ENCODE measurements around the gene NUDT3. TPM values are rescaled to one million over a fixed set of nuclear protein-coding genes. Genes with fewer than 3 reads are reported as not detected.

The NUDT3 gene
- total RNA-seq, 1 experiment from 2014 or later: 48.4 TPM

DNA sequence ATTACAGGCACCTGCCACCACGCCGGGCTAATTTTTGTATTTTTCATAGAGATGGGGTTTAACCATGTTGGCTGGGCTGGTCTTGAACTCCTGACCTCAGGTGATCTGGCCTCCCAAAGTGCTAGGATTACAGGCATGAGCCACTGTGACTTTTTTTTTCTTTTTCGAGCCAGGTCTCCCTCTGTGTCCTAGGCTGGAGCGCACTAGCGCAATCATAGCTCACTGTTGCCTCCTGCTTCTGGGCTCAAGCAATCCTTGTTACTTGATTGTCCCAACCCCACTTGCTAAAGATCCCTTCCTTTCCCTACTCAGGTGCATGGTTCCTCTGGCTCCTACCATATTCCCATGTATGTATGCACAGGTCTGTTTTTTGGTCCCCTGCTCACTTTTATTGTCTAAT is 116.3 kb downstream of the NUDT3 start:
- TF ChIP-seq, protein P1, sequence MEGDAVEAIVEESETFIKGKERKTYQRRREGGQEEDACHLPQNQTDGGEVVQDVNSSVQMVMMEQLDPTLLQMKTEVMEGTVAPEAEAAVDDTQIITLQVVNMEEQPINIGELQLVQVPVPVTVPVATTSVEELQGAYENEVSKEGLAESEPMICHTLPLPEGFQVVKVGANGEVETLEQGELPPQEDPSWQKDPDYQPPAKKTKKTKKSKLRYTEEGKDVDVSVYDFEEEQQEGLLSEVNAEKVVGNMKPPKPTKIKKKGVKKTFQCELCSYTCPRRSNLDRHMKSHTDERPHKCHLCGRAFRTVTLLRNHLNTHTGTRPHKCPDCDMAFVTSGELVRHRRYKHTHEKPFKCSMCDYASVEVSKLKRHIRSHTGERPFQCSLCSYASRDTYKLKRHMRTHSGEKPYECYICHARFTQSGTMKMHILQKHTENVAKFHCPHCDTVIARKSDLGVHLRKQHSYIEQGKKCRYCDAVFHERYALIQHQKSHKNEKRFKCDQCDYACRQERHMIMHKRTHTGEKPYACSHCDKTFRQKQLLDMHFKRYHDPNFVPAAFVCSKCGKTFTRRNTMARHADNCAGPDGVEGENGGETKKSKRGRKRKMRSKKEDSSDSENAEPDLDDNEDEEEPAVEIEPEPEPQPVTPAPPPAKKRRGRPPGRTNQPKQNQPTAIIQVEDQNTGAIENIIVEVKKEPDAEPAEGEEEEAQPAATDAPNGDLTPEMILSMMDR (IDR thresholded peaks at IDR 0.05; ENCODE audit: unreplicated experiment): no peak
- CTCF ChIA-PET: interaction anchor here (0.6 to 0.7 kb wide), 3 partner anchors 7 to 184 kb away, joined by 4 read pairs; no protein-coding TSS in a partner anchor
- BruUV-seq (replicated peaks): no TSS peak
- intact Hi-C loops (cut with micrococcal nuclease; ENCODE audit: unreplicated experiment): no loop called here
- Mint-ChIP-seq H3K9me3 (ENCODE audit: low read depth, unreplicated experiment) (peaks cover 5% of the 10 kb centered on the region), H3K4me1 (ENCODE audit: low read depth, unreplicated experiment) (peaks cover 24% of the 10 kb centered on the region), H3K27ac (ENCODE audit: unreplicated experiment) (no peak overlapping the region), H3K27me3 (ENCODE audit: unreplicated experiment) (no peaks in the 10 kb centered on the region), H3K4me3 (ENCODE audit: low read depth, unreplicated experiment) (no peak overlapping the region), H3K36me3 (ENCODE audit: insufficient read depth, unreplicated experiment) (peaks cover 12% of the 10 kb centered on the region)
- no peak for DNase-seq

DNA sequence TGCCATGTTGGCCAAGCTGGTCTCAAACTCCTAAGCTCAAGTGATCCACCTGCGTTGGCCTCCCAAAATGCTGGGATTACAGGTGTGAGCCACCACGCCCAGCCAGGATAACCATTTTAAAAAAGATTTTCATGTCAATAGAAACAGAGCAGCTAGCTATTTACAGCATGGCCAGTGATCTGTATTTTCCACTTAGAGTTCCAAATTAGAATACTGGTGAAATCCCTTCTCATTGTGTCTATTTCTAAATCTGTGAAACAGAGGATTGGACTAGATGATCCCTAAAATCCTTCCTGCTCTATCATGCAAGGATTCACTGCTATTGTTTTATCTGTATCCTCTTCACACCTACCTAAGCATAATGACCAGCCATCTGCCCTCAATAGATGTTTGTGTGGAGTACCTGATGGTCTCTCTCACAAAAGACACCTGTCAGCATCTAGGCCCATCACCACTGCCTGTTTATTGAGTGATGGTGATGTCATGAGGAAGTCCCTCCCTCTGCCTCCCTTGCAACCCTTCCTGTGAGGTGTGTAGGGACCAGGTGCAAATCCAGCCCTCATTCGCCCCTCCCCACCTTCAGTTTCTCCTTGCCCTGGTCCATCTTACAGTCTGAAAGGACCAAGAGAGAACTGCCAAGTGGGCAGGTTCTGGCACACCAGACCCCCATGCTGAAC is 117.2 kb downstream of the NUDT3 start:
- peaks cover 24% of the 10 kb centered on the region for H3K4me1 Mint-ChIP-seq (ENCODE audit: low read depth, unreplicated experiment)
- no peaks in the 10 kb centered on the region for H3K27me3 Mint-ChIP-seq (ENCODE audit: unreplicated experiment)
- DNase-seq: no peak
- H3K4me3 Mint-ChIP-seq (ENCODE audit: low read depth, unreplicated experiment): no peak overlapping the region
- intact Hi-C loops (cut with micrococcal nuclease; ENCODE audit: unreplicated experiment): no loop called here
- H3K9me3 Mint-ChIP-seq (ENCODE audit: low read depth, unreplicated experiment): peaks cover 5% of the 10 kb centered on the region
- BruUV-seq (replicated peaks): no TSS peak
- H3K27ac Mint-ChIP-seq (ENCODE audit: unreplicated experiment): no peak overlapping the region
- CTCF ChIA-PET: interaction anchor here (0.7 to 1.3 kb wide), 2 partner anchors 8 to 11 kb away, joined by 4 to 7 read pairs; no protein-coding TSS in a partner anchor
- TF ChIP-seq, protein P1 (IDR thresholded peaks at IDR 0.05; ENCODE audit: unreplicated experiment): no peak
- H3K36me3 Mint-ChIP-seq (ENCODE audit: insufficient read depth, unreplicated experiment): peaks cover 12% of the 10 kb centered on the region

DNA sequence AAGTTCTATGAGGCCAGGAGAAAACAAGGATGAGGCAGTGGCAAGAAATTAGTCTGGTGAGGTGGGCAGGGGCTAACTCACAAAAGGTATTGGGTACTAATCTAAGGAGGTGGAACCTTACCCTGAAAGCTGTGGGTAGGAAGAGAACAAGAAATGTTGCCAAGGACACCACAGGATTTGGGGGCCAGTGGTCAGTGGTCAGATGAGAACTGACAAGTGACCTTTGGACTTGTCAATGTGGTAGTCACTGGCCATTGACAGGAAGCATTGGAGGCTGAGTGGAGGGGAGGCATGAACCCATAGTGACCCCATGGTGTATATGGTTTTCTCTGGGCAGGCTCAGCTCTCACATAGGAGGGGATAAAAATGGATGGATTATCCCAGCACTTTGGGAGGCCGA is 118.3 kb downstream of the NUDT3 start:
- Mint-ChIP-seq H3K9me3 (ENCODE audit: low read depth, unreplicated experiment) (peaks cover 5% of the 10 kb centered on the region), H3K4me1 (ENCODE audit: low read depth, unreplicated experiment) (peaks cover 24% of the 10 kb centered on the region), H3K4me3 (ENCODE audit: low read depth, unreplicated experiment) (no peak overlapping the region), H3K36me3 (ENCODE audit: insufficient read depth, unreplicated experiment) (peaks cover 9% of the 10 kb centered on the region), H3K27ac (ENCODE audit: unreplicated experiment) (no peak overlapping the region), H3K27me3 (ENCODE audit: unreplicated experiment) (no peaks in the 10 kb centered on the region)
- no TSS peak for BruUV-seq (replicated peaks)
- TF ChIP-seq, protein P1 (IDR thresholded peaks at IDR 0.05; ENCODE audit: unreplicated experiment): no peak
- intact Hi-C loops (cut with micrococcal nuclease; ENCODE audit: unreplicated experiment): no loop called here
- CTCF ChIA-PET: interaction anchor here (0.7 kb wide), 1 partner anchor 272 kb away, joined by 4 read pairs; no protein-coding TSS in a partner anchor
- no peak for DNase-seq

DNA sequence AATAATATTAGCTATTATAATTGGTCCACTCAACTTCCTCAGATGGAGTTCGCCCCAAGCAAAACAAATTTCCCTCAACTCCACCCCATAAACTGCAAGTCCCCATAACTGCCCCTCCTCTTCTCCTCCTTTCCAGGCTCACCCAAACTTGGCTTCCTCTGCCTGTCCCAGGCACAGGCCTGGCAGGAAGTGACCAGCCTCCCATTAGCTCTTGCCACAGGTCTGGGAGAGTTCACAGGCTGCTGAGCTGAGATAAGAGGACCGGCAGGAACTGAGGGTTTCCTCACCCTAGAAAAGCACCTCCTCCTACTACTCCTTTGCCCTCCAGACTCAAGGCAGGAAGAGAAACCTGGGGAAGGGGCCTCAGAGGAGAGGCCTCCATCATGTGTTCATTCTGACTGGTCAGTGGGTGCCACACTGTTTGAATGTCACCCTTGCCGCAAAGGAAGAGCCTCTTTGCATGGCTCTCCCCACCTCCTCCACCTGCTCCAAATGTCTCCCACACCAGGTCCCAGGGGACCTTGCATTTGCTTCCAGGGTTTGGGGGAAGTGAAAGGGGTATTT is 119.1 kb downstream of the NUDT3 start:
- H3K27ac Mint-ChIP-seq (ENCODE audit: unreplicated experiment): no peak overlapping the region
- CTCF ChIA-PET: interaction anchor here (0.6 to 0.8 kb wide), 3 partner anchors 24 to 977 kb away, joined by 3 to 5 read pairs (median 4); partner anchors contain the start of gene SMIM29
- BruUV-seq (replicated peaks): no TSS peak
- peaks cover 5% of the 10 kb centered on the region for H3K9me3 Mint-ChIP-seq (ENCODE audit: low read depth, unreplicated experiment)
- peaks cover 24% of the 10 kb centered on the region for H3K4me1 Mint-ChIP-seq (ENCODE audit: low read depth, unreplicated experiment)
- intact Hi-C loops (cut with micrococcal nuclease; ENCODE audit: unreplicated experiment): no loop called here
- DNase-seq: peak; percentile 15
- H3K27me3 Mint-ChIP-seq (ENCODE audit: unreplicated experiment): no peaks in the 10 kb centered on the region
- TF ChIP-seq, protein P1 (IDR thresholded peaks at IDR 0.05; ENCODE audit: unreplicated experiment): no peak
- H3K4me3 Mint-ChIP-seq (ENCODE audit: low read depth, unreplicated experiment): no peak overlapping the region
- H3K36me3 Mint-ChIP-seq (ENCODE audit: insufficient read depth, unreplicated experiment): peaks cover 5% of the 10 kb centered on the region
